ENCODE data around the gene GSTT2B. TPM values are rescaled to one million over a fixed set of nuclear protein-coding genes. Genes with fewer than 3 reads are reported as not detected.
"Not testable (repeated sequence)": the region's sequence is repeated elsewhere in the genome, so short reads cannot be mapped to it uniquely, and the experiment has no call there.

Gene GSTT2B
- total and polyA plus RNA-seq, 10 of the 15 experiments (the other 5 are each of a cell fraction or from before 2014, with no cell fraction given) = 0.15 to 0.29 (median 0.21) TPM; not detected in 7

GRCh38 chr22:23940166-23940565 lies 20.8 kb downstream of the GSTT2B start:
- POLR2A ChIA-PET; SMC1A ChIA-PET (ENCODE audit: uncharacterized antibody, unreplicated experiment); H3K27me3 ChIP-seq (replicated peaks in 1 of 2; ENCODE audit: control insufficient read depth in 2 of 2, insufficient read depth in 2 of 2, low read length in 1 of 2); DNase-seq (ENCODE audit: low read depth, low spot score); BruUV-seq (replicated peaks); H3K79me2 ChIP-seq (ENCODE audit: control insufficient read depth, insufficient read depth, low read length); H3K4me2 ChIP-seq (ENCODE audit: control insufficient read depth, insufficient read depth); H3K9me3 ChIP-seq (replicated peaks; ENCODE audit: control insufficient read depth, insufficient read depth, low read length); CTCF ChIA-PET; in situ Hi-C loops (cut with MboI); H2AFZ ChIP-seq (ENCODE audit: control insufficient read depth, low read depth, low read length); ATAC-seq; H3K27ac ChIP-seq (ENCODE audit: control insufficient read depth, insufficient read depth); RAD21 ChIA-PET (ENCODE audit: unreplicated experiment); H3K4me3 ChIP-seq; H3K36me3 ChIP-seq (ENCODE audit: control insufficient read depth in 2 of 2, insufficient read depth in 2 of 2, low read length in 1 of 2); H4K20me1 ChIP-seq (ENCODE audit: control insufficient read depth, insufficient read depth); H3K9ac ChIP-seq (ENCODE audit: control insufficient read depth, insufficient read depth, low read length); H3K4me1 ChIP-seq (ENCODE audit: control insufficient read depth, insufficient read depth, low read length); FAIRE-seq: not testable (repeated sequence)
- intact Hi-C loops (cut with micrococcal nuclease; ENCODE audit: unreplicated experiment) = loop anchor here (10.0 kb wide), 1 partner anchor 65 kb away; the partner anchor contains the start of gene GSTT4
- WGBS (ENCODE audit: insufficient coverage, insufficient replicate concordance, low lambda C conversion rate, missing lambda C conversion rate) = 76% methylated on average over 3 of the region's 14 CpGs

GRCh38 chr22:23939017-23939357 lies 22.0 kb downstream of the GSTT2B start:
- intact Hi-C loops (cut with micrococcal nuclease; ENCODE audit: unreplicated experiment) (no loop called here), in situ Hi-C loops (cut with MboI) (loop anchor here (5.0 kb wide), 1 partner anchor 68 kb away; the partner anchor contains the start of gene GSTT4)
- ChIA-PET CTCF (no interaction called here), POLR2A (no interaction called here), RAD21 (ENCODE audit: unreplicated experiment) (no interaction called here), SMC1A (ENCODE audit: uncharacterized antibody, unreplicated experiment) (no interaction called here)
- Histone ChIP-seq H3K4me2 (ENCODE audit: control insufficient read depth, insufficient read depth) (no peak overlapping the region), H3K27ac (ENCODE audit: control insufficient read depth, insufficient read depth) (no peak overlapping the region), H3K27me3 (replicated peaks in 1 of 2; ENCODE audit: control insufficient read depth in 2 of 2, insufficient read depth in 2 of 2, low read length in 1 of 2) (no peaks in the 10 kb centered on the region), H4K20me1 (ENCODE audit: control insufficient read depth, insufficient read depth) (no peaks in the 10 kb centered on the region), H3K9me3 (replicated peaks; ENCODE audit: control insufficient read depth, insufficient read depth, low read length) (no peaks in the 10 kb centered on the region), H3K4me1 (ENCODE audit: control insufficient read depth, insufficient read depth, low read length) (no peaks in the 10 kb centered on the region), H3K4me3 (no peak overlapping the region), H3K36me3 (ENCODE audit: control insufficient read depth in 2 of 2, insufficient read depth in 2 of 2, low read length in 1 of 2) (no peaks in the 10 kb centered on the region), H2AFZ (ENCODE audit: control insufficient read depth, low read depth, low read length) (no peak overlapping the region), H3K9ac (ENCODE audit: control insufficient read depth, insufficient read depth, low read length) (no peak overlapping the region), H3K79me2 (ENCODE audit: control insufficient read depth, insufficient read depth, low read length) (no peaks in the 10 kb centered on the region)
- 33% methylated on average over 3 of the region's 3 CpGs for WGBS (ENCODE audit: insufficient coverage, insufficient replicate concordance, low lambda C conversion rate, missing lambda C conversion rate)
- DNase-seq (ENCODE audit: low read depth, low spot score) (no peak), FAIRE-seq (no peak), ATAC-seq (no peak)
- no TSS peak for BruUV-seq (replicated peaks)
- no peak for TF ChIP-seq ZNF592 (IDR thresholded peaks at IDR 0.05)
